Measurements from ENCODE around the gene ROR1. TPM values are rescaled to one million over a fixed set of nuclear protein-coding genes. Genes with fewer than 3 reads are reported as not detected.
A peak's percentile ranks its signal among the peaks of the same experiment; 100 is the strongest.

Gene ROR1
- total and polyA plus RNA-seq, 3 donors from 2014 or later: 3.3 to 5.1 (median 4.6) TPM

GRCh38 chr1:63909526-63909925, 135.7 kb downstream of the ROR1 start:
- H3K9me3 ChIP-seq: no peaks in the 10 kb centered on the region
- DNase-seq: no peak
- intact Hi-C loops (cut with DNase I; ENCODE audit: low total_unique reads): no loop called here
- H3K36me3 ChIP-seq (ENCODE audit: low read depth, missing control alignments): no peaks in the 10 kb centered on the region
- no peak overlapping the region for H3K27ac ChIP-seq
- peaks cover 9% of the 10 kb centered on the region for H3K4me1 ChIP-seq
- TF ChIP-seq CTCF (IDR thresholded peaks at IDR 0.05) (no peak), POLR2A (IDR thresholded peaks at IDR 0.05) (no peak)
- WGBS, 2 donors: 65 to 68% methylated on average over 6 of the region's 6 CpGs
- no peak overlapping the region for H3K4me3 ChIP-seq
- no peaks in the 10 kb centered on the region for H3K27me3 ChIP-seq

DNA sequence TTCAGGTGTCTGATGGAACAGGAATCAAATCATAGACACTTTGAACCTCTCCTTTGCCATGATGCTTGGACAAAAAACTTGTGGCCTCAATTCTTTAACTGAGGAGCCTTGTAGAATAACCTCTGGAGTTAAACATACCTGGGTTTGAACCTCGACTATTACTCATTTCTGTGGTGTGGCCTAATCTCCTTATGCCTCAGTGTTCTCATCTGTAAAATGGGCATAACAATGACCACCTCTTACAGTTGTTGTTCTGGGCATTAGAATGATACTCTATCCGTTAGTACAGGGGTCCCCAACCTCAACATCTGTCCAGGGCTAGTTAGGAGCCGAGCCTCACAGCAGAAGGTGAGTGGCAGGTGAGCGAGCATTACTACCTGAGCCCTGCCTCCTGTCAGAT, 137.2 kb downstream of the ROR1 start:
- H3K36me3 ChIP-seq (ENCODE audit: low read depth, missing control alignments): no peaks in the 10 kb centered on the region
- H3K9me3 ChIP-seq: no peaks in the 10 kb centered on the region
- no peak overlapping the region for H3K27ac ChIP-seq
- TF ChIP-seq POLR2A (IDR thresholded peaks at IDR 0.05) (no peak), CTCF (IDR thresholded peaks at IDR 0.05) (no peak)
- WGBS, 2 donors: 90 to 92% methylated on average over 4 of the region's 4 CpGs
- peaks cover 9% of the 10 kb centered on the region for H3K4me1 ChIP-seq
- no peak overlapping the region for H3K4me3 ChIP-seq
- intact Hi-C loops (cut with DNase I; ENCODE audit: low total_unique reads): no loop called here
- no peaks in the 10 kb centered on the region for H3K27me3 ChIP-seq
- DNase-seq: no peak

DNA sequence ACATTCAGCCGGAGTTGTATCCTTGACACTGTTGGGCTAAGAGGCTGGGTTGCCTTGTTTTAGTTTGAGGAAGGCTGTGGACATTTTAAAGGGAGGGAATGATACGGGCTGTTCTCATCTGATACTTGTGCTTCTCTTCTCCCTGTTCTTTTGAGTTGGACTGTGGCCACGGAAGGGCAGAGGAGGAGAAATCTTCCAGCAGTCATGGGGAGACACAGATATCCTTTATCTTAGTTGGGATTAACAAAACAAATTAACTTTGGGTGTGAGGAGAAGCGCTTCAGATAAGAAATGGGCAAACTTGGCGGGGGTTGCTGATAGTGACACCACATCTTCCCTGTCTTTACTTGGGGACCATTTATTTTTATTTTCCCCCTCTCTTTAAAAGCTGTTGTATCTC, 138.8 kb downstream of the ROR1 start:
- no peaks in the 10 kb centered on the region for H3K36me3 ChIP-seq (ENCODE audit: low read depth, missing control alignments)
- no peaks in the 10 kb centered on the region for H3K27me3 ChIP-seq
- TF ChIP-seq POLR2A (IDR thresholded peaks at IDR 0.05) (no peak), CTCF (IDR thresholded peaks at IDR 0.05) (no peak)
- H3K9me3 ChIP-seq: no peaks in the 10 kb centered on the region
- no peak overlapping the region for H3K27ac ChIP-seq
- H3K4me1 ChIP-seq: peaks cover 9% of the 10 kb centered on the region
- no peak overlapping the region for H3K4me3 ChIP-seq
- peak; percentile 37 for DNase-seq
- intact Hi-C loops (cut with DNase I; ENCODE audit: low total_unique reads): no loop called here
- 27 to 44% methylated on average over 5 of the region's 5 CpGs for WGBS, 2 donors

GRCh38 chr1:63913533-63913932, 139.7 kb downstream of the ROR1 start:
- Histone ChIP-seq H3K27ac (no peak overlapping the region), H3K4me3 (no peak overlapping the region), H3K4me1 (peaks cover 10% of the 10 kb centered on the region), H3K27me3 (no peaks in the 10 kb centered on the region), H3K9me3 (no peaks in the 10 kb centered on the region), H3K36me3 (ENCODE audit: low read depth, missing control alignments) (no peaks in the 10 kb centered on the region)
- no peak for TF ChIP-seq CTCF (IDR thresholded peaks at IDR 0.05)
- no peak for TF ChIP-seq POLR2A (IDR thresholded peaks at IDR 0.05)
- 71 to 82% methylated on average over 10 of the region's 10 CpGs for WGBS, 2 donors
- no peak for DNase-seq
- intact Hi-C loops (cut with DNase I; ENCODE audit: low total_unique reads): no loop called here

DNA sequence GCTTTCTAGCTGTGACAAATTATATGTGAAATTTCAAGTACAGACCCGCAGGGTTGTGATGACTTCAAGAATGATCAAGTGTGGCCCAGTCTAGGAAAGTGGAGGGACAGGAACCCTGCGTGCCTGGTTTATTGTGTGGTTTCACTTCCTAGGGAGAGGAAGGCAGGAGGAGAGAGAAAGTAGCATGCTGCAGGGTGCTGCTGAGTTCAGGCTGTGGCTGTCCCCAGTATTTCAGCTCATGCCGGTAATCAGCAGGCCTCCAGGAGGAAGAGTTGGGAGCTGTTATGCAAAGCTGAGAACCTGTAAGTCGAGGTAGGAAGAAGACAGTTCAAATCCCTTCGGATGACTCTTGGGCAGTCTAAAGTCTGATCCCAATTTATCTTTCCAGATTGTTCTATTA, 140.4 kb downstream of the ROR1 start:
- DNase-seq: no peak
- Histone ChIP-seq H3K36me3 (ENCODE audit: low read depth, missing control alignments) (no peaks in the 10 kb centered on the region), H3K9me3 (no peaks in the 10 kb centered on the region), H3K4me3 (no peak overlapping the region), H3K27ac (no peak overlapping the region), H3K4me1 (peaks cover 17% of the 10 kb centered on the region), H3K27me3 (no peaks in the 10 kb centered on the region)
- WGBS, 2 donors: 84 to 89% methylated on average over 5 of the region's 5 CpGs
- TF ChIP-seq CTCF (IDR thresholded peaks at IDR 0.05): no peak
- no peak for TF ChIP-seq POLR2A (IDR thresholded peaks at IDR 0.05)
- intact Hi-C loops (cut with DNase I; ENCODE audit: low total_unique reads): no loop called here

All from testis (tissue), 3 donors.